WTC11 (cell line): Measurements from ENCODE around the gene MEGF6. TPM values are rescaled to one million over a fixed set of nuclear protein-coding genes. Genes with fewer than 3 reads are reported as not detected.

ENCODE experiments used
- ATAC-seq: fragments of 200-7000 bp; cut with Tn5 transposase; 2 replicates; pipeline ENCODE4 v1.10.0; 2021; ENCODE audit warnings: mild to moderate bottlenecking, moderate library complexity
- CTCF ChIA-PET: fragments of 300-600 bp; sonication (Branson Sonifier 250); formaldehyde crosslinking; loops from one replicate; lab custom pipeline; 2021; ENCODE audit warnings: antibody characterized with exemption; lab: Charles Lee
- POLR2A ChIA-PET: fragments of 350-600 bp; sonication (Branson Sonifier 250); formaldehyde crosslinking; loops from one replicate; lab custom pipeline; 2021; ENCODE audit warnings: antibody characterized with exemption; lab: Charles Lee
- DNase-seq: peaks from one replicate; pipeline ENCODE4 v3.0.0; 2021; ENCODE audit warnings: low spot score
- H3K27ac Mint-ChIP-seq: 2 replicates; pipeline ENCODE4 v1.8.0; 2021; ENCODE audit warnings: mixed read lengths
- H3K27me3 Mint-ChIP-seq: 2 replicates; pipeline ENCODE4 v1.8.0; 2021; ENCODE audit warnings: low read depth, mild to moderate bottlenecking, moderate library complexity, mixed read lengths
- H3K36me3 Mint-ChIP-seq: 2 replicates; pipeline ENCODE4 v1.8.0; 2021; ENCODE audit warnings: mixed read lengths
- H3K4me1 Mint-ChIP-seq: 2 replicates; pipeline ENCODE4 v1.8.0; 2022; ENCODE audit warnings: mixed read lengths
- H3K4me3 Mint-ChIP-seq: 2 replicates; pipeline ENCODE4 v1.8.0; 2021; ENCODE audit warnings: mild to moderate bottlenecking, moderate library complexity, mixed read lengths
- H3K9me3 Mint-ChIP-seq: 2 replicates; pipeline ENCODE4 v1.8.0; 2021; ENCODE audit warnings: mixed read lengths
- CBFB ChIP-seq: sonication (generic); formaldehyde crosslinking; IDR thresholded peaks from 2 replicates; pipeline ENCODE4 v1.8.1; 2022; ENCODE audit warnings: mild to moderate bottlenecking, low read depth, missing genetic modification reagents
- ESRRA ChIP-seq: sonication (generic); formaldehyde crosslinking; IDR thresholded peaks from 2 replicates; pipeline ENCODE4 v1.8.1; 2022; ENCODE audit warnings: mild to moderate bottlenecking, missing genetic modification reagents, borderline replicate concordance
- IRF2 ChIP-seq: sonication (generic); formaldehyde crosslinking; IDR thresholded peaks from 2 replicates; pipeline ENCODE4 v1.8.0; 2022; ENCODE audit warnings: low read depth, missing genetic modification reagents, borderline replicate concordance
- NFATC4 ChIP-seq: fragments of 250-450 bp; sonication (Bioruptor Pico); IDR thresholded peaks from 2 replicates; pipeline ENCODE4 v1.9.0; 2021; ENCODE audit warnings: mild to moderate bottlenecking
- SMAD3 ChIP-seq: sonication (generic); formaldehyde crosslinking; IDR thresholded peaks from 2 replicates; pipeline ENCODE4 v1.8.0; 2022; ENCODE audit warnings: missing genetic modification reagents, mild to moderate bottlenecking, borderline replicate concordance
- TP53 ChIP-seq: sonication (generic); formaldehyde crosslinking; IDR thresholded peaks from 2 replicates; pipeline ENCODE4 v1.8.1; 2023; ENCODE audit warnings: mild to moderate bottlenecking, missing genetic modification reagents
- ZBTB21 ChIP-seq: sonication (generic); formaldehyde crosslinking; IDR thresholded peaks from 2 replicates; pipeline ENCODE4 v1.8.1; 2023; ENCODE audit warnings: mild to moderate bottlenecking, missing genetic modification reagents, borderline replicate concordance
- ZNF138 ChIP-seq: sonication (generic); formaldehyde crosslinking; conservative IDR thresholded peaks from 2 replicates; pipeline ENCODE4 v1.8.1; 2022; ENCODE audit warnings: mild to moderate bottlenecking, moderate library complexity, missing genetic modification reagents
- ZNF263 ChIP-seq: sonication (generic); formaldehyde crosslinking; IDR thresholded peaks from 2 replicates; pipeline ENCODE4 v1.8.1; 2022; ENCODE audit warnings: low read depth, mild to moderate bottlenecking, moderate library complexity, missing genetic modification reagents
- total RNA-seq: library from RNA; stranded (reverse); gene quantifications from 3 replicates; pipeline ENCODE4 v1.2.3, GENCODE V29; 2021
- TF ChIP-seq, protein P1 (sequence below): fragments of 250-450 bp; sonication (Bioruptor Pico); IDR thresholded peaks from 2 replicates; pipeline ENCODE4 v1.8.0; 2021; ENCODE audit warnings: mild to moderate bottlenecking
- TF ChIP-seq, protein P2 (sequence below): fragments of 250-450 bp; sonication (Bioruptor Pico); IDR thresholded peaks from 2 replicates; pipeline ENCODE4 v2.1.2; 2022; ENCODE audit warnings: mild to moderate bottlenecking, moderate library complexity
- TF ChIP-seq, protein P3 (sequence below): fragments of 250-450 bp; sonication (Bioruptor Pico); conservative IDR thresholded peaks from 2 replicates; pipeline ENCODE4 v1.9.0; 2021; ENCODE audit warnings: mild to moderate bottlenecking
- TF ChIP-seq, protein P4 (sequence below): sonication (generic); formaldehyde crosslinking; IDR thresholded peaks from 2 replicates; pipeline ENCODE4 v1.8.0; 2023; ENCODE audit warnings: missing genetic modification reagents, mild to moderate bottlenecking, borderline replicate concordance
- TF ChIP-seq, protein P5 (sequence below): fragments of 250-450 bp; sonication (Bioruptor Pico); IDR thresholded peaks from 2 replicates; pipeline ENCODE4 v1.9.0; 2021; ENCODE audit warnings: mild to moderate bottlenecking, borderline replicate concordance
- TF ChIP-seq, protein P6 (sequence below): sonication (generic); formaldehyde crosslinking; IDR thresholded peaks from 2 replicates; pipeline ENCODE4 v1.8.1; 2023; ENCODE audit warnings: mild to moderate bottlenecking, missing genetic modification reagents, moderate library complexity
- TF ChIP-seq, protein P7 (sequence below): sonication (generic); formaldehyde crosslinking; IDR thresholded peaks from 2 replicates; pipeline ENCODE4 v1.8.0; 2022; ENCODE audit warnings: mild to moderate bottlenecking, missing genetic modification reagents
- TF ChIP-seq, protein P8 (sequence below): fragments of 250-450 bp; sonication (Bioruptor Pico); IDR thresholded peaks from 2 replicates; pipeline ENCODE4 v1.9.0; 2021; ENCODE audit warnings: mild to moderate bottlenecking

MEGF6 gene
- total RNA-seq, 1 experiment from 2014 or later: 24.9 TPM

DNA sequence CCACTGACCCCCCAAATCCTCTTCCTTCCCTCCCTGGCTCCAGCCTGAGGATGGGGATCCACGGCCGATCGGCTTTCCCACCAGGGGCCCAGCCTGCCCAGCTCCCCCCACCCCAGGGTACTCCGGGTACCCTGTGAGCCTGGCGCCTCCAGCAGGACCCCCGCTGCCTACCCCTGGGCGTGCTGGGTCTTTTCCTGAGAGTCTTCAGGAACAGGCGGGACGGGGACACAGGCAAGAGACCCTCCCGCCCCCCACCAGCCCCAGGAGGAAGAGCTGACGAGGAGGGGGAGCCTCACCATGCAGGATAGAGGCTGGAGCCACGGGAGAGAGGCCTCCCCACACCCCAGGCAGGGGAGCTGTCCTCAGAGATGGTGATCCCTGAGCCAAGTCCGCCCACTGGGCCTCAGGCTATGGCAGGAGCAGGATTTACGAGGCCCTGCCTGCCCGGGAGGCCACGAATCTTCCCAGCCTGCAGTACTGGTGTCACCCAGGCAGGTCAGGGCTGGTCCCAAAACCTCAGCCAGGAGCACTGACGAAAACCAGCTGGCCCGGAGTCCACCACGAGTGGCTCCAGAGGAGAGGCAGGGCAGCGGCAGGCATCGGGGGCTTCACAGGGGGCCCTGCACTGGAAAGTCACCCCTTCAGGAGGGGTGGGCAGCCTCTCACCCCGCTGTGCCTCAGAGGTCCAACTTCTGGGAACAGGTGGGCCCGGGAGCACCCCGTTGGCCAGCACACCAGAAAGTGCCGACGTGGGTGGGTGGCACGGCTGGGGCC is 58.0 kb downstream of the MEGF6 start (continued):
- TF ChIP-seq CBFB (no peak), IRF2 (CRISPR knock-in tag) (no peak), NFATC4 (no peak)
- TF ChIP-seq, protein P1, sequence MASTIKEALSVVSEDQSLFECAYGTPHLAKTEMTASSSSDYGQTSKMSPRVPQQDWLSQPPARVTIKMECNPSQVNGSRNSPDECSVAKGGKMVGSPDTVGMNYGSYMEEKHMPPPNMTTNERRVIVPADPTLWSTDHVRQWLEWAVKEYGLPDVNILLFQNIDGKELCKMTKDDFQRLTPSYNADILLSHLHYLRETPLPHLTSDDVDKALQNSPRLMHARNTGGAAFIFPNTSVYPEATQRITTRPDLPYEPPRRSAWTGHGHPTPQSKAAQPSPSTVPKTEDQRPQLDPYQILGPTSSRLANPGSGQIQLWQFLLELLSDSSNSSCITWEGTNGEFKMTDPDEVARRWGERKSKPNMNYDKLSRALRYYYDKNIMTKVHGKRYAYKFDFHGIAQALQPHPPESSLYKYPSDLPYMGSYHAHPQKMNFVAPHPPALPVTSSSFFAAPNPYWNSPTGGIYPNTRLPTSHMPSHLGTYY (CRISPR knock-in tag): no peak
- TF ChIP-seq, protein P2, sequence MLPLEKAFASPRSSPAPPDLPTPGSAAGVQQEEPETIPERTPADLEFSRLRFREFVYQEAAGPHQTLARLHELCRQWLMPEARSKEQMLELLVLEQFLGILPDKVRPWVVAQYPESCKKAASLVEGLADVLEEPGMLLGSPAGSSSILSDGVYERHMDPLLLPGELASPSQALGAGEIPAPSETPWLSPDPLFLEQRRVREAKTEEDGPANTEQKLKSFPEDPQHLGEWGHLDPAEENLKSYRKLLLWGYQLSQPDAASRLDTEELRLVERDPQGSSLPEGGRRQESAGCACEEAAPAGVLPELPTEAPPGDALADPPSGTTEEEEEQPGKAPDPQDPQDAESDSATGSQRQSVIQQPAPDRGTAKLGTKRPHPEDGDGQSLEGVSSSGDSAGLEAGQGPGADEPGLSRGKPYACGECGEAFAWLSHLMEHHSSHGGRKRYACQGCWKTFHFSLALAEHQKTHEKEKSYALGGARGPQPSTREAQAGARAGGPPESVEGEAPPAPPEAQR (CRISPR knock-in tag): no peak
- TF ChIP-seq, protein P3, sequence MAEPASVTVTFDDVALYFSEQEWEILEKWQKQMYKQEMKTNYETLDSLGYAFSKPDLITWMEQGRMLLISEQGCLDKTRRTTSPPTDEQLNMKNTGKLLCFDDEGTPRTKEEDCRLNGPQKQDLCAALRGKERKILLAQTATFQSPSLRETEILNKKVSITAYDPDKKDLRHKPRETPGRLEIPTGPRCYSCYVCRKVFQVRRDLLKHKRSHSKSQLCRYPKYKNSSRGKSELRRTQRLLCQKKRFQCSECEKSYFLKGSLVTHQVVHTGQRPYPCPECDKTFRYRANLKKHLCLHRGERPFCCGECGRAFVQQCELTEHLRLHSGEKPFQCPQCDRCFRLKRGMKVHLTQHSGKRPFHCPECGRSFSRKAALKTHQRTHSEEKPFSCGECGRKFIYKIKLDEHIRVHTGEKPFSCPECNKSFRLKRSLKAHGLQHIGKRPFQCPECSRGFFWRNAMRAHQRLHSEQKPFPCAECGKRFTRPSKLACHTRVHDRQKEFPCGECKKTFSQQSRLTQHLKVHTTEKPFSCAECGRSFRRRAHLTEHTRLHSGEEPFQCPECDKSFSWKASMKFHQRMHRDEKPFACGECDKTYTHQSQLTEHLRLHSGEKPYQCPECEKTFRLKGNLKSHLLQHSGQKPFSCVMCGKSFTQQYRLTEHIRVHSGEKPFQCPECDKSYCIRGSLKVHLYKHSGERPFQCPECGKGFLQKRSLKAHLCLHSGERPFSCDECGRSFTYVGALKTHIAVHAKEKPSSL (CRISPR knock-in tag): no peak

DNA sequence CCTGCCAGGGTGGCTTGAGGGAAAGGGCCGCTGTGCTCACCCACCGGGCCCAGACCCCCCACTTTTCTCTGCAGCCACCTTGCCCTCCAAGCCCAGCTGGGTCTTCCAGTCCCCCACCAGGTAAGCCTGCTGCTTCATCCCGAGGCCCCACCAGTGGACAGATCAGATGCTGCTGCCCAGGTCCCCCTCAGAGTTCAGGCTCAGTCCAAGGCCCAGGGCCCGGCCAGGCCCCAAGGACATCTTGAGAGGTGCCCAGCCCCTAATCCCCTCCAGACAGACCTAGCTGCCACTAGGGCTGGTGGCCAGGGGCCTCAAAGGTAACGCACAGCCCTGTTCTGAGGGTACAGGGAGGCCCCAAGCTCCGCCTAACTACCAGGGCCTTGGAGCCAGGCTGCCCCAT is 58.6 kb downstream of the MEGF6 start:
- CTCF ChIA-PET: interaction anchor here (0.9 to 2.9 kb wide), 5 partner anchors 12 to 100 kb away, joined by 3 to 11 read pairs (median 4); no protein-coding TSS in a partner anchor
- H3K4me1 Mint-ChIP-seq: no peaks in the 10 kb centered on the region

DNA sequence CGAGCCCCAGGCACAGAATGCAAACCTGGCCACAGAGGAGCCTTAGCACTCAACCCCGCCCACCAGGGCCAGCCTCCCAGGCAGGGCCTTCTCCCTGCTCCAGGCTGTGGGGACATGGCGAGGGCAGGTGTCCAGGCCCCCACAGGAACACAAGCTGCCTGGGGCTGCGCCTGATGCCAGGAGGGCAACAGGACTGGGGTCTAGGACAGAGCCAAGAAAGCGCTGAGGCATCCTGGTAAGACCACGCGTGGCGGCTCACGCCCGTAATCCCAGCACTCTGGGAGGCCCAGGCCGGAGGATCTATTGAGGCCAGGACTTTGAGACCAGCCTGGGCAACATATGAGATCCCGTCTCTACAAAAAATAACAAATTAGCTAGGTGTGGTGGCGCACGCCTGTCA is 59.1 kb downstream of the MEGF6 start:
- DNase-seq (no peak), ATAC-seq (no peak)
- Mint-ChIP-seq H3K9me3 (no peaks in the 10 kb centered on the region), H3K4me3 (no peak overlapping the region), H3K27me3 (no peaks in the 10 kb centered on the region), H3K27ac (no peak overlapping the region), H3K36me3 (no peaks in the 10 kb centered on the region), H3K4me1 (no peaks in the 10 kb centered on the region)
- ChIA-PET POLR2A (no interaction called here), CTCF (interaction anchor here (0.9 to 2.9 kb wide), 3 partner anchors 13 to 61 kb away, joined by 3 to 11 read pairs (median 11); no protein-coding TSS in a partner anchor)
- TF ChIP-seq IRF2 (CRISPR knock-in tag): no peak
- TF ChIP-seq, protein P4, sequence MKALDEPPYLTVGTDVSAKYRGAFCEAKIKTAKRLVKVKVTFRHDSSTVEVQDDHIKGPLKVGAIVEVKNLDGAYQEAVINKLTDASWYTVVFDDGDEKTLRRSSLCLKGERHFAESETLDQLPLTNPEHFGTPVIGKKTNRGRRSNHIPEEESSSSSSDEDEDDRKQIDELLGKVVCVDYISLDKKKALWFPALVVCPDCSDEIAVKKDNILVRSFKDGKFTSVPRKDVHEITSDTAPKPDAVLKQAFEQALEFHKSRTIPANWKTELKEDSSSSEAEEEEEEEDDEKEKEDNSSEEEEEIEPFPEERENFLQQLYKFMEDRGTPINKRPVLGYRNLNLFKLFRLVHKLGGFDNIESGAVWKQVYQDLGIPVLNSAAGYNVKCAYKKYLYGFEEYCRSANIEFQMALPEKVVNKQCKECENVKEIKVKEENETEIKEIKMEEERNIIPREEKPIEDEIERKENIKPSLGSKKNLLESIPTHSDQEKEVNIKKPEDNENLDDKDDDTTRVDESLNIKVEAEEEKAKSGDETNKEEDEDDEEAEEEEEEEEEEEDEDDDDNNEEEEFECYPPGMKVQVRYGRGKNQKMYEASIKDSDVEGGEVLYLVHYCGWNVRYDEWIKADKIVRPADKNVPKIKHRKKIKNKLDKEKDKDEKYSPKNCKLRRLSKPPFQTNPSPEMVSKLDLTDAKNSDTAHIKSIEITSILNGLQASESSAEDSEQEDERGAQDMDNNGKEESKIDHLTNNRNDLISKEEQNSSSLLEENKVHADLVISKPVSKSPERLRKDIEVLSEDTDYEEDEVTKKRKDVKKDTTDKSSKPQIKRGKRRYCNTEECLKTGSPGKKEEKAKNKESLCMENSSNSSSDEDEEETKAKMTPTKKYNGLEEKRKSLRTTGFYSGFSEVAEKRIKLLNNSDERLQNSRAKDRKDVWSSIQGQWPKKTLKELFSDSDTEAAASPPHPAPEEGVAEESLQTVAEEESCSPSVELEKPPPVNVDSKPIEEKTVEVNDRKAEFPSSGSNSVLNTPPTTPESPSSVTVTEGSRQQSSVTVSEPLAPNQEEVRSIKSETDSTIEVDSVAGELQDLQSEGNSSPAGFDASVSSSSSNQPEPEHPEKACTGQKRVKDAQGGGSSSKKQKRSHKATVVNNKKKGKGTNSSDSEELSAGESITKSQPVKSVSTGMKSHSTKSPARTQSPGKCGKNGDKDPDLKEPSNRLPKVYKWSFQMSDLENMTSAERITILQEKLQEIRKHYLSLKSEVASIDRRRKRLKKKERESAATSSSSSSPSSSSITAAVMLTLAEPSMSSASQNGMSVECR (CRISPR knock-in tag): no peak
- TF ChIP-seq ZBTB21 (CRISPR knock-in tag): no peak
- TF ChIP-seq ESRRA (CRISPR knock-in tag): no peak
- no peak for TF ChIP-seq ZNF138 (CRISPR knock-in tag)
- no peak for TF ChIP-seq ZNF263
- TF ChIP-seq, protein P5, sequence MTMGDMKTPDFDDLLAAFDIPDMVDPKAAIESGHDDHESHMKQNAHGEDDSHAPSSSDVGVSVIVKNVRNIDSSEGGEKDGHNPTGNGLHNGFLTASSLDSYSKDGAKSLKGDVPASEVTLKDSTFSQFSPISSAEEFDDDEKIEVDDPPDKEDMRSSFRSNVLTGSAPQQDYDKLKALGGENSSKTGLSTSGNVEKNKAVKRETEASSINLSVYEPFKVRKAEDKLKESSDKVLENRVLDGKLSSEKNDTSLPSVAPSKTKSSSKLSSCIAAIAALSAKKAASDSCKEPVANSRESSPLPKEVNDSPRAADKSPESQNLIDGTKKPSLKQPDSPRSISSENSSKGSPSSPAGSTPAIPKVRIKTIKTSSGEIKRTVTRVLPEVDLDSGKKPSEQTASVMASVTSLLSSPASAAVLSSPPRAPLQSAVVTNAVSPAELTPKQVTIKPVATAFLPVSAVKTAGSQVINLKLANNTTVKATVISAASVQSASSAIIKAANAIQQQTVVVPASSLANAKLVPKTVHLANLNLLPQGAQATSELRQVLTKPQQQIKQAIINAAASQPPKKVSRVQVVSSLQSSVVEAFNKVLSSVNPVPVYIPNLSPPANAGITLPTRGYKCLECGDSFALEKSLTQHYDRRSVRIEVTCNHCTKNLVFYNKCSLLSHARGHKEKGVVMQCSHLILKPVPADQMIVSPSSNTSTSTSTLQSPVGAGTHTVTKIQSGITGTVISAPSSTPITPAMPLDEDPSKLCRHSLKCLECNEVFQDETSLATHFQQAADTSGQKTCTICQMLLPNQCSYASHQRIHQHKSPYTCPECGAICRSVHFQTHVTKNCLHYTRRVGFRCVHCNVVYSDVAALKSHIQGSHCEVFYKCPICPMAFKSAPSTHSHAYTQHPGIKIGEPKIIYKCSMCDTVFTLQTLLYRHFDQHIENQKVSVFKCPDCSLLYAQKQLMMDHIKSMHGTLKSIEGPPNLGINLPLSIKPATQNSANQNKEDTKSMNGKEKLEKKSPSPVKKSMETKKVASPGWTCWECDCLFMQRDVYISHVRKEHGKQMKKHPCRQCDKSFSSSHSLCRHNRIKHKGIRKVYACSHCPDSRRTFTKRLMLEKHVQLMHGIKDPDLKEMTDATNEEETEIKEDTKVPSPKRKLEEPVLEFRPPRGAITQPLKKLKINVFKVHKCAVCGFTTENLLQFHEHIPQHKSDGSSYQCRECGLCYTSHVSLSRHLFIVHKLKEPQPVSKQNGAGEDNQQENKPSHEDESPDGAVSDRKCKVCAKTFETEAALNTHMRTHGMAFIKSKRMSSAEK (CRISPR knock-in tag): no peak
- TF ChIP-seq, protein P6, sequence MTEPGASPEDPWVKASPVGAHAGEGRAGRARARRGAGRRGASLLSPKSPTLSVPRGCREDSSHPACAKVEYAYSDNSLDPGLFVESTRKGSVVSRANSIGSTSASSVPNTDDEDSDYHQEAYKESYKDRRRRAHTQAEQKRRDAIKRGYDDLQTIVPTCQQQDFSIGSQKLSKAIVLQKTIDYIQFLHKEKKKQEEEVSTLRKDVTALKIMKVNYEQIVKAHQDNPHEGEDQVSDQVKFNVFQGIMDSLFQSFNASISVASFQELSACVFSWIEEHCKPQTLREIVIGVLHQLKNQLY (CRISPR knock-in tag): no peak

More for the DNA sequence above, 58.6 kb downstream of the MEGF6 start:
- no peaks in the 10 kb centered on the region for H3K36me3 Mint-ChIP-seq
- no peak overlapping the region for H3K4me3 Mint-ChIP-seq
- POLR2A ChIA-PET: no interaction called here
- no peaks in the 10 kb centered on the region for H3K27me3 Mint-ChIP-seq
- DNase-seq (no peak), ATAC-seq (no peak)
- TF ChIP-seq, protein P7, sequence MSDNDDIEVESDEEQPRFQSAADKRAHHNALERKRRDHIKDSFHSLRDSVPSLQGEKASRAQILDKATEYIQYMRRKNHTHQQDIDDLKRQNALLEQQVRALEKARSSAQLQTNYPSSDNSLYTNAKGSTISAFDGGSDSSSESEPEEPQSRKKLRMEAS: no peak
- TF ChIP-seq, protein P8, sequence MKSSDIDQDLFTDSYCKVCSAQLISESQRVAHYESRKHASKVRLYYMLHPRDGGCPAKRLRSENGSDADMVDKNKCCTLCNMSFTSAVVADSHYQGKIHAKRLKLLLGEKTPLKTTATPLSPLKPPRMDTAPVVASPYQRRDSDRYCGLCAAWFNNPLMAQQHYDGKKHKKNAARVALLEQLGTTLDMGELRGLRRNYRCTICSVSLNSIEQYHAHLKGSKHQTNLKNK: no peak
- no peak for TF ChIP-seq TP53 (CRISPR knock-in tag)
- no peak for TF ChIP-seq SMAD3 (CRISPR knock-in tag)
- H3K27ac Mint-ChIP-seq: no peak overlapping the region
- H3K9me3 Mint-ChIP-seq: no peaks in the 10 kb centered on the region
